Activated CD8-positive, alpha-beta T cell treated with anti-CD3 and anti-CD28 coated beads for 36 hours (primary cell): ENCODE measurements around the gene CNOT1. TPM values are rescaled to one million over a fixed set of nuclear protein-coding genes. Genes with fewer than 3 reads are reported as not detected.

ENCODE experiments used
- ATAC-seq: fragments of 200-7000 bp; cut with Tn5 transposase; one replicate; pipeline ENCODE4 v1.10.0; 2021; ENCODE audit warnings: mild to moderate bottlenecking, moderate library complexity
- CTCF ChIA-PET: fragments of 350-600 bp; sonication (Branson Sonifier 250); formaldehyde crosslinking; loops from one replicate; lab custom pipeline; 2021; ENCODE audit warnings: antibody characterized with exemption; lab: Charles Lee
- POLR2A ChIA-PET: fragments of 350-600 bp; sonication (Branson Sonifier 250); formaldehyde crosslinking; loops from one replicate; lab custom pipeline; 2021; ENCODE audit warnings: antibody characterized with exemption; lab: Charles Lee
- DNase-seq: peaks from one replicate; pipeline ENCODE4 v3.0.0-alpha.2; 2020
- H3K27ac Mint-ChIP-seq: one replicate; pipeline ENCODE4 v1.8.0; 2021; ENCODE audit warnings: mild to moderate bottlenecking, mixed read lengths
- H3K27me3 Mint-ChIP-seq: one replicate; pipeline ENCODE4 v1.8.0; 2021; ENCODE audit warnings: mixed read lengths
- H3K36me3 Mint-ChIP-seq: one replicate; pipeline ENCODE4 v1.8.0; 2021; ENCODE audit warnings: low read depth, mixed read lengths
- H3K4me1 Mint-ChIP-seq: one replicate; pipeline ENCODE4 v1.8.0; 2021; ENCODE audit warnings: low read depth, mixed read lengths
- H3K4me3 Mint-ChIP-seq: one replicate; pipeline ENCODE4 v1.8.0; 2021; ENCODE audit warnings: mild to moderate bottlenecking, moderate library complexity, mixed read lengths
- H3K9me3 Mint-ChIP-seq: one replicate; pipeline ENCODE4 v1.8.0; 2021; ENCODE audit warnings: mixed read lengths
- CTCF ChIP-seq: fragments of 200-600 bp; IDR thresholded peaks from one replicate; pipeline ENCODE4 v1.8.0; 2022; ENCODE audit warnings: antibody characterized with exemption, mild to moderate bottlenecking
- intact Hi-C: fragments of 100-400 bp; cut with micrococcal nuclease; formaldehyde crosslinking; loops from one replicate; pipeline ENCODE4 v1.10.0; 2022
- total RNA-seq, 2 experiments: library from RNA; stranded (reverse); gene quantifications; one replicate each; pipeline ENCODE4 v1.2.3, GENCODE V29; 2021

Gene CNOT1
- total RNA-seq, 2 experiments from 2014 or later, result 274 to 281 TPM

GRCh38 chr16:58608601-58609136 is 21.0 kb downstream of the CNOT1 start:
- intact Hi-C loops, result no loop called here
- Mint-ChIP-seq H3K27me3 (no peaks in the 10 kb centered on the region), H3K36me3 (peaks cover 50% of the 10 kb centered on the region), H3K4me3 (no peak overlapping the region), H3K9me3 (no peaks in the 10 kb centered on the region), H3K27ac (no peak overlapping the region), H3K4me1 (peaks cover 30% of the 10 kb centered on the region)
- ChIA-PET POLR2A (no interaction called here), CTCF (no interaction called here)
- ATAC-seq, result no peak
- no peak for DNase-seq
- TF ChIP-seq CTCF, result no peak

GRCh38 chr16:58605562-58605961 is 24.1 kb downstream of the CNOT1 start:
- intact Hi-C loops, result no loop called here
- ChIA-PET CTCF (interaction anchor here (1.5 kb wide), 1 partner anchor 13 kb away, joined by 3 read pairs; no protein-coding TSS in a partner anchor), POLR2A (no interaction called here)
- H3K4me1 Mint-ChIP-seq, result peaks cover 41% of the 10 kb centered on the region
- H3K9me3 Mint-ChIP-seq, result no peaks in the 10 kb centered on the region
- no peak for ATAC-seq
- no peak for DNase-seq
- H3K27me3 Mint-ChIP-seq, result no peaks in the 10 kb centered on the region
- TF ChIP-seq CTCF, result no peak
- H3K36me3 Mint-ChIP-seq, result peaks cover 47% of the 10 kb centered on the region
- no peak overlapping the region for H3K27ac Mint-ChIP-seq
- no peak overlapping the region for H3K4me3 Mint-ChIP-seq

GRCh38 chr16:58591083-58591482 is 38.5 kb downstream of the CNOT1 start:
- Mint-ChIP-seq H3K9me3 (no peaks in the 10 kb centered on the region), H3K36me3 (peaks cover 61% of the 10 kb centered on the region), H3K27me3 (no peaks in the 10 kb centered on the region), H3K27ac (peak overlapping the region; percentile 4), H3K4me3 (no peak overlapping the region), H3K4me1 (peaks cover 29% of the 10 kb centered on the region)
- ATAC-seq (no peak), DNase-seq (no peak)
- no peak for TF ChIP-seq CTCF
- ChIA-PET CTCF (no interaction called here), POLR2A (no interaction called here)
- intact Hi-C loops, result no loop called here

GRCh38 chr16:58589326-58589905 is 40.2 kb downstream of the CNOT1 start:
- DNase-seq (no peak), ATAC-seq (no peak)
- no peak for TF ChIP-seq CTCF
- peaks cover 36% of the 10 kb centered on the region for H3K4me1 Mint-ChIP-seq
- no peak overlapping the region for H3K4me3 Mint-ChIP-seq
- H3K27ac Mint-ChIP-seq, result peak overlapping the region; percentile 66
- H3K9me3 Mint-ChIP-seq, result no peaks in the 10 kb centered on the region
- ChIA-PET POLR2A (interaction anchor here (1.0 to 1.3 kb wide), 2 partner anchors 9 to 72 kb away, joined by 3 read pairs; no protein-coding TSS in a partner anchor), CTCF (interaction anchor here (1.2 to 1.3 kb wide), 2 partner anchors 24 to 166 kb away, joined by 3 to 4 read pairs; no protein-coding TSS in a partner anchor)
- peaks cover 66% of the 10 kb centered on the region for H3K36me3 Mint-ChIP-seq
- intact Hi-C loops, result no loop called here
- no peaks in the 10 kb centered on the region for H3K27me3 Mint-ChIP-seq

- CTCF ChIA-PET, result interaction anchor here (0.7 to 1.3 kb wide), 4 partner anchors 23 to 167 kb away, joined by 3 to 4 read pairs (median 3); no protein-coding TSS in a partner anchor
- no peak overlapping the region for H3K4me3 Mint-ChIP-seq
- H3K4me1 Mint-ChIP-seq, result peaks cover 36% of the 10 kb centered on the region
- peak overlapping the region; percentile 52 for H3K27ac Mint-ChIP-seq
- no peak for TF ChIP-seq CTCF
- POLR2A ChIA-PET, result interaction anchor here (0.7 to 1.3 kb wide), 2 partner anchors 15 to 71 kb away, joined by 3 read pairs; no protein-coding TSS in a partner anchor
- no peak for DNase-seq
- no peak for ATAC-seq
- H3K36me3 Mint-ChIP-seq, result peaks cover 63% of the 10 kb centered on the region
- no peaks in the 10 kb centered on the region for H3K27me3 Mint-ChIP-seq
- no peaks in the 10 kb centered on the region for H3K9me3 Mint-ChIP-seq
- intact Hi-C loops, result no loop called here
Observed at GRCh38 chr16:58588406-58588805, 41.2 kb downstream of the CNOT1 start.
